MCF 10A (cell line): ENCODE data around the gene TMEM120A. TPM values are rescaled to one million over a fixed set of nuclear protein-coding genes. Genes with fewer than 3 reads are reported as not detected.

Experiments
- BruUV-seq: library from RNA; stranded (reverse); fragments of 400-500 nt; replicated peaks from 2 replicates; lab custom pipeline; 2021; lab: Mats Ljungman, UMichigan
- CTCF ChIA-PET: fragments of 300-600 bp; sonication (Branson Sonifier 250); formaldehyde crosslinking; extraction: SDS; loops from one replicate; lab custom pipeline; 2021; ENCODE audit warnings: antibody characterized with exemption, inconsistent platforms; lab: Yijun Ruan, JAX
- POLR2A ChIA-PET: fragments of 300-600, 350-650 bp; sonication (Branson Sonifier 250); formaldehyde crosslinking; extraction: SDS; loops from one replicate; lab custom pipeline; 2020; ENCODE audit warnings: antibody characterized with exemption, inconsistent platforms; lab: Yijun Ruan, JAX
- DNase-seq: peaks from one replicate; pipeline ENCODE4 v3.0.0-alpha.2; 2018; ENCODE audit not compliant: unreplicated experiment
- H3K27ac Mint-ChIP-seq: one replicate; pipeline ENCODE4 v1.8.0; 2022; ENCODE audit warnings: mild to moderate bottlenecking, low read depth, mixed read lengths; ENCODE audit not compliant: unreplicated experiment
- H3K27me3 Mint-ChIP-seq: one replicate; pipeline ENCODE4 v1.8.0; 2022; ENCODE audit warnings: mixed read lengths; ENCODE audit not compliant: insufficient read depth, unreplicated experiment
- H3K36me3 Mint-ChIP-seq: one replicate; pipeline ENCODE4 v1.8.0; 2022; ENCODE audit warnings: mild to moderate bottlenecking, moderate library complexity, mixed read lengths; ENCODE audit not compliant: insufficient read depth, unreplicated experiment
- H3K4me1 Mint-ChIP-seq: one replicate; pipeline ENCODE4 v1.8.0; 2022; ENCODE audit warnings: mixed read lengths; ENCODE audit not compliant: insufficient read depth, unreplicated experiment
- H3K4me3 Mint-ChIP-seq: one replicate; pipeline ENCODE4 v1.8.0; 2022; ENCODE audit warnings: mild to moderate bottlenecking, moderate library complexity, mixed read lengths; ENCODE audit not compliant: unreplicated experiment
- H3K9me3 Mint-ChIP-seq: one replicate; pipeline ENCODE4 v1.8.0; 2022; ENCODE audit warnings: mixed read lengths; ENCODE audit not compliant: unreplicated experiment
- CTCF ChIP-seq: fragments of 200-600 bp; IDR thresholded peaks from one replicate; pipeline ENCODE4 v1.8.0; 2022; ENCODE audit warnings: antibody characterized with exemption, mild to moderate bottlenecking; ENCODE audit not compliant: unreplicated experiment
- intact Hi-C: fragments of 100-400 bp; cut with micrococcal nuclease; formaldehyde crosslinking; loops from 2 replicates; pipeline ENCODE4 v1.14.1; 2022
- total RNA-seq: library from RNA; stranded (reverse); gene quantifications from 2 replicates; pipeline ENCODE4 v1.2.3, GENCODE V29; 2022

Gene TMEM120A
- total RNA-seq, 1 experiment from 2014 or later, result 19.4 TPM

GRCh38 chr7:75958802-75959543, 35.4 kb downstream of the TMEM120A start:
- TF ChIP-seq CTCF, result no peak
- intact Hi-C loops, result no loop called here
- CTCF ChIA-PET, result no interaction called here
- Mint-ChIP-seq H3K36me3 (peaks cover 43% of the 10 kb centered on the region), H3K4me3 (no peak overlapping the region), H3K4me1 (no peaks in the 10 kb centered on the region), H3K27me3 (no peaks in the 10 kb centered on the region), H3K27ac (no peak overlapping the region), H3K9me3 (no peaks in the 10 kb centered on the region)
- no TSS peak for BruUV-seq
- DNase-seq, result no peak
- POLR2A ChIA-PET, result no interaction called here

- H3K4me3 Mint-ChIP-seq, result no peak overlapping the region
- H3K4me1 Mint-ChIP-seq, result no peaks in the 10 kb centered on the region
- DNase-seq, result no peak
- H3K27me3 Mint-ChIP-seq, result no peaks in the 10 kb centered on the region
- no peak overlapping the region for H3K27ac Mint-ChIP-seq
- peaks cover 37% of the 10 kb centered on the region for H3K36me3 Mint-ChIP-seq
- TF ChIP-seq CTCF, result no peak
- H3K9me3 Mint-ChIP-seq, result no peaks in the 10 kb centered on the region
- POLR2A ChIA-PET, result interaction anchor here (0.6 kb wide), 1 partner anchor 10 kb away, joined by 3 read pairs; no protein-coding TSS in a partner anchor
- intact Hi-C loops, result no loop called here
- BruUV-seq, result no TSS peak
- CTCF ChIA-PET, result no interaction called here
Observed at GRCh38 chr7:75957021-75957736, 37.2 kb downstream of the TMEM120A start.

- ChIA-PET POLR2A (no interaction called here), CTCF (no interaction called here)
- no peaks in the 10 kb centered on the region for H3K27me3 Mint-ChIP-seq
- H3K9me3 Mint-ChIP-seq, result no peaks in the 10 kb centered on the region
- no peak for DNase-seq
- H3K4me1 Mint-ChIP-seq, result no peaks in the 10 kb centered on the region
- H3K4me3 Mint-ChIP-seq, result no peak overlapping the region
- intact Hi-C loops, result no loop called here
- TF ChIP-seq CTCF, result no peak
- no peak overlapping the region for H3K27ac Mint-ChIP-seq
- no TSS peak for BruUV-seq
- H3K36me3 Mint-ChIP-seq, result peaks cover 31% of the 10 kb centered on the region
Observed at GRCh38 chr7:75955331-75955955, 39.0 kb downstream of the TMEM120A start.

GRCh38 chr7:75953931-75954330, 40.5 kb downstream of the TMEM120A start:
- BruUV-seq, result no TSS peak
- ChIA-PET POLR2A (no interaction called here), CTCF (interaction anchor here (0.6 kb wide), 2 partner anchors 57 to 172 kb away, joined by 3 read pairs; no protein-coding TSS in a partner anchor)
- Mint-ChIP-seq H3K27ac (no peak overlapping the region), H3K27me3 (no peaks in the 10 kb centered on the region), H3K9me3 (no peaks in the 10 kb centered on the region), H3K4me1 (no peaks in the 10 kb centered on the region), H3K4me3 (no peak overlapping the region), H3K36me3 (peaks cover 16% of the 10 kb centered on the region)
- DNase-seq, result no peak
- no peak for TF ChIP-seq CTCF
- intact Hi-C loops, result no loop called here
